Panc1 (cell line): Measurements from ENCODE around the gene SH3BGRL2.

Source experiments
- CTCF ChIP-seq: fragments of 450-650 bp; IDR thresholded peaks from 2 replicates; pipeline ENCODE4 v1.5.1; 2017; ENCODE audit warnings: mild to moderate bottlenecking
- POLR2AphosphoS5 ChIP-seq: IDR thresholded peaks from 2 replicates; pipeline ENCODE4 v1.6.1; 2012; ENCODE audit warnings: mild to moderate bottlenecking, low read depth, low read length, moderate library complexity

DNA sequence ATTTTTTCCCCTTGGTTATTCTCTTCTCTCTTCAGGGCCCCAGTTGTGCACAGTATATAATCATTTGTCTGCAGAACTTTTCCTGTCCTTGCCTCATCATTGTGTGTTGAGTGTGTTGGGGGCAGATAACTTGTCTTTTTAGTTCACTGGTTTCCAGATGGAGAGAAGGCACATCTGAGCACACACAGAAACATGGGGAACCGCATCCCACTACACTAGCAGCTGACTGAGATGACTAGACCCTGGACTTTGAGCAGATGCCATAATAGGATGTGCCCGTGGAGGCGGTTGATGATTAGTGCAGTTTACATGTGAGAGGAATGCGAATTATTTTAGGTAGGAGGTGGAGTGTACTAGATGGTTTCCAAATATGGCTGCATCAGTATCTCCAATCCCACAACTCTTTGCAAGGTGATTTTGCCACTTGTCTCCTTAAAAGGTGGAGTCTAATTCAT lies 26.5 kb upstream of the SH3BGRL2 start:
- TF ChIP-seq CTCF = no peak
- no peak for TF ChIP-seq POLR2AphosphoS5
